Astrocyte of the spinal cord (primary cell): Measurements from ENCODE around the gene FANK1.

ENCODE experiments used
- DNase-seq: peaks from one replicate; pipeline ENCODE4 v3.0.0; 2011; ENCODE audit warnings: low read depth, low spot score
- H3K4me3 ChIP-seq: 2 replicates; pipeline ENCODE4 v1.5.1; 2011; ENCODE audit warnings: low read depth, mild to moderate bottlenecking, low read length, moderate library complexity
- CTCF ChIP-seq: IDR thresholded peaks from 2 replicates; pipeline ENCODE4 v1.5.1; 2012; ENCODE audit warnings: low read depth, mild to moderate bottlenecking, low read length, inconsistent platforms
- in situ Hi-C: cut with HindIII; loops from 2 replicates; pipeline ENCODE4 v1.10.0; 2017; ENCODE audit warnings: low sequenced_read_pairs

FANK1 gene

GRCh38 chr10:125928928-125929585 lies 32.7 kb downstream of the FANK1 start:
- no peak for TF ChIP-seq CTCF
- no peak for DNase-seq
- in situ Hi-C loops = no loop called here
- no peak overlapping the region for H3K4me3 ChIP-seq

- no peak overlapping the region for H3K4me3 ChIP-seq
- no peak for TF ChIP-seq CTCF
- DNase-seq = no peak
- in situ Hi-C loops = no loop called here
Observed at GRCh38 chr10:125929618-125930017, 33.3 kb downstream of the FANK1 start.

GRCh38 chr10:125933693-125934092 lies 37.3 kb downstream of the FANK1 start:
- in situ Hi-C loops = no loop called here
- TF ChIP-seq CTCF = no peak
- no peak overlapping the region for H3K4me3 ChIP-seq

GRCh38 chr10:125936331-125936730 lies 40.0 kb downstream of the FANK1 start:
- DNase-seq = peak; percentile 36

More at GRCh38 chr10:125933693-125934092, 37.3 kb downstream of the FANK1 start:
- no peak for DNase-seq

GRCh38 chr10:125940515-125940914 lies 44.2 kb downstream of the FANK1 start:
- no peak for TF ChIP-seq CTCF
- no peak overlapping the region for H3K4me3 ChIP-seq
- in situ Hi-C loops = no loop called here
- DNase-seq = no peak

More at GRCh38 chr10:125936331-125936730, 40.0 kb downstream of the FANK1 start:
- TF ChIP-seq CTCF = no peak
- no peak overlapping the region for H3K4me3 ChIP-seq
- in situ Hi-C loops = no loop called here

GRCh38 chr10:125951290-125951689 lies 54.9 kb downstream of the FANK1 start:
- TF ChIP-seq CTCF = no peak

More at GRCh38 chr10:125951290-125951689, 54.9 kb downstream of the FANK1 start:
- DNase-seq = no peak
- in situ Hi-C loops = no loop called here
- H3K4me3 ChIP-seq = no peak overlapping the region
